Vagina (tissue), 2 donors: ENCODE results near the gene CHRNG.

Source experiments
- CTCF ChIP-seq, 3 experiments: fragments of 450-650 bp in 2 of 3; fragments of 200-600 bp in 1 of 3; sonication (generic) in 1 of 3; IDR thresholded peaks; one replicate each; pipeline ENCODE4 v1.5.1; 2017 to 2019; ENCODE audit warnings: antibody characterized with exemption in 3 of 3, mild to moderate bottlenecking in 2 of 3, moderate library complexity in 2 of 3
- POLR2AphosphoS5 ChIP-seq, 2 donors: sonication (generic); formaldehyde crosslinking; IDR thresholded peaks; one replicate each; pipeline ENCODE4 v1.9.0; 2017; ENCODE audit warnings: antibody characterized with exemption in 2 of 2, mild to moderate bottlenecking in 2 of 2, low read depth in 1 of 2; ENCODE audit not compliant: insufficient read depth in 1 of 2

DNA sequence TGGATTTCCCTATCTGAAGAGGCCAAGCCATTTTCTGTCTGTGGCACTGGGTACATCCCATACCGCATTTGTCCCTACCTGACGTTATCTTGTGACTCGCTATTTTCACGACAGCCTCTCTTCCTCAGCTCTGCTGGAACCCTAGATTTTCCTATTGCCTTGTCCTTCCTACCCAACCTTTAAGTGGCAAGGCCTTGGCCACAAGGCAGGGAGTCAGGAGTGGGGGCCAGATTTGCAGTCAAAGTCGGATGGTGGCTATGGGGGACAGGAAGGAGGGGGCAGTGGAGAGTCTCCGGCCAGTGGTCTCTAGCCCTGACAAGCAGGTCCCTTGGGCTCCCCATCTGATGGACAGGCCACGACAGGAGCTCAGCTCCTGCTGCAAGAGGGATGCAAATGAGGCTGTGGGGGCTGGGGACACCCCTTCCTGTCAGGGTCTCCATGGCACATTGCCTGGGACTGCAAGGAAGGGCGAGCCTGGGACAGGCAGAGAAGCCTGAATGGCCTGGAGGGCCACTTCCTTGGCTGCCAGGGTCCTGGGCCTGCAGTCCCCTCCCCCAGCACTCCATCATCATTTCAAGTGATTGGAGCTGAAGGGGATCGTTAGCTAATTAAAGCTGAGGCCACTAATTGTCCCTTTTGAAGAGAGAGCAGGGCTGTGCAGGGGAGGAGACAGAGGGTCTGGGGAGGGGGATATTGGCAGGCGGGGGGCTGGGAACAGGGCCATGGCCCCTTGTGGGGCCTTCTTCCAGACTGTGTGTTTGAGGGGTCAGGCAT lies 45.6 kb upstream of the CHRNG start:
- no peak for TF ChIP-seq CTCF (IDR thresholded peaks at IDR 0.05)
- TF ChIP-seq POLR2AphosphoS5 (IDR thresholded peaks at IDR 0.05; ENCODE audit: insufficient read depth in 1 of 2, low read depth in 1 of 2): no peak
